SIG-M5 (cell line): ENCODE results near the gene ALOX5AP.

ENCODE experiments used
- DNase-seq: peaks from one replicate; lab custom pipeline; 2025; lab: John Stamatoyannopoulos, UW

ALOX5AP gene

GRCh38 chr13:30759748-30760147 lies 24.4 kb downstream of the ALOX5AP start:
- DNase-seq, result no peak

GRCh38 chr13:30762643-30763042 lies 27.3 kb downstream of the ALOX5AP start:
- DNase-seq, result no peak

GRCh38 chr13:30763786-30764413 lies 28.6 kb downstream of the ALOX5AP start:
- DNase-seq, result no peak

- DNase-seq, result no peak
Observed at GRCh38 chr13:30766231-30766630, 30.9 kb downstream of the ALOX5AP start.

GRCh38 chr13:30770929-30771328 lies 35.6 kb downstream of the ALOX5AP start:
- DNase-seq, result no peak

GRCh38 chr13:30773561-30773960 lies 38.2 kb downstream of the ALOX5AP start:
- no peak for DNase-seq

- no peak for DNase-seq
Observed at GRCh38 chr13:30774214-30774730, 38.9 kb downstream of the ALOX5AP start.

- DNase-seq, result no peak
Observed at GRCh38 chr13:30776661-30777060, 41.3 kb downstream of the ALOX5AP start.

- no peak for DNase-seq
Observed at GRCh38 chr13:30779016-30779415, 43.7 kb downstream of the ALOX5AP start.

- DNase-seq, result no peak
Observed at GRCh38 chr13:30779608-30780007, 44.3 kb downstream of the ALOX5AP start.

GRCh38 chr13:30780338-30780981 lies 45.1 kb downstream of the ALOX5AP start:
- DNase-seq, result no peak

GRCh38 chr13:30785191-30785850 lies 50.0 kb downstream of the ALOX5AP start:
- no peak for DNase-seq

- no peak for DNase-seq
Observed at GRCh38 chr13:30786648-30787047, 51.3 kb downstream of the ALOX5AP start.

- DNase-seq, result no peak
Observed at GRCh38 chr13:30787738-30788525, 52.6 kb downstream of the ALOX5AP start.

- no peak for DNase-seq
Observed at GRCh38 chr13:30789166-30789862, 54.0 kb downstream of the ALOX5AP start.

GRCh38 chr13:30790592-30790991 lies 55.2 kb downstream of the ALOX5AP start:
- DNase-seq, result no peak

- DNase-seq, result no peak
Observed at GRCh38 chr13:30791354-30792001, 56.1 kb downstream of the ALOX5AP start.

- DNase-seq, result no peak
Observed at GRCh38 chr13:30792285-30793000, 57.1 kb downstream of the ALOX5AP start.

GRCh38 chr13:30796132-30796572 lies 60.8 kb downstream of the ALOX5AP start:
- DNase-seq, result no peak
